Stimulated activated naive B cell treated with anti-CD40 and anti-IgM and Interleukin-4, amounts not matched to agents 10 μg/mL and 1 μg/mL and 100 μg/mL, for 72 hours (primary cell): ENCODE data around the gene GSE1.
A peak's percentile ranks its signal among the peaks of the same experiment; 100 is the strongest.

Source experiments
- ATAC-seq, 2 donors: fragments of 150-1000 bp; cut with Tn5 transposase; replicated peaks; 2 replicates each; pipeline ENCODE4 v1.10.0; 2021; ENCODE audit warnings: moderate library complexity in 1 of 2
- DNase-seq: peaks from one replicate; pipeline ENCODE4 v3.0.0; 2021
- H3K27ac Mint-ChIP-seq: one replicate; pipeline ENCODE4 v1.8.0; 2022; ENCODE audit warnings: mild to moderate bottlenecking, mixed read lengths
- H3K27me3 Mint-ChIP-seq, 2 donors: one replicate each; pipeline ENCODE4 v1.8.0; 2022; ENCODE audit warnings: mixed read lengths in 2 of 2
- H3K36me3 Mint-ChIP-seq, 2 donors: one replicate each; pipeline ENCODE4 v1.8.0; 2022; ENCODE audit warnings: mixed read lengths in 2 of 2, mild to moderate bottlenecking in 1 of 2
- H3K4me1 Mint-ChIP-seq, 2 donors: one replicate each; pipeline ENCODE4 v1.8.0; 2022; ENCODE audit warnings: mixed read lengths in 2 of 2, mild to moderate bottlenecking in 1 of 2
- H3K4me3 Mint-ChIP-seq, 2 donors: one replicate each; pipeline ENCODE4 v1.8.0; 2022; ENCODE audit warnings: mild to moderate bottlenecking in 2 of 2, mixed read lengths in 2 of 2, moderate library complexity in 1 of 2
- H3K9me3 Mint-ChIP-seq, 2 donors: one replicate each; pipeline ENCODE4 v1.8.0; 2022; ENCODE audit warnings: mixed read lengths in 2 of 2, mild to moderate bottlenecking in 1 of 2

Gene GSE1

DNA sequence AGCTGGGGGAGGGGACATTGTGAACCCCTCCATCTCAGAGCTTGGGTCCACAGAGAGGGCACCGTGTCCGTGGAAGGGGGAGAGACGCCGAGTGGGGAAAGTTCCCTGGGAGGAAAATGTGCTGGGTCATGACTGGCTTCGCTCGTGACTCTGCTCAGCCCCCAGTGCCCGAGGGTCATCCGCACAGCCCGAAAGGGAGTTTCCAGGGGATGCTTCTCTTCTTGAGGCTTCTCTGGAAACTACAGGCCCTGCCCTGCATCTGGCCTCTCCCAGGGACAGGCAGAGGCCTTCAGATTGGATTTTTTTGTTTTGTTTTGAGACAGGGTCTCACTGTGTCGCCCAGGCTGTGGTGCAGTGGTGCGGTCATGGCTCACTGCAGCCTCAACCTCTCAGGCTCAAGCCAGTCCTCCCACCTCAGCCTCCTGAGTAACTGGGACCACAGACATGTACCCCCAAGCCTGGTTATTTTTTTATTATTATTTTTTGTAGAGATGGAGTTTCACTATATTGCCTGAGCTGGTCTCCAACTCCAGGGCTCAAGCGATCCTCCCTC is 9.8 kb upstream of the GSE1 start:
- no peak for DNase-seq
- H3K27ac Mint-ChIP-seq, result peak overlapping the region; percentile 88
- H3K27me3 Mint-ChIP-seq, result no peaks in the 10 kb centered on the region
- H3K4me1 Mint-ChIP-seq, result peaks cover 54 to 82% of the 10 kb centered on the region in 2 donors
- peak; percentile 55 to 62 for ATAC-seq
- H3K9me3 Mint-ChIP-seq, result no peaks in the 10 kb centered on the region
- H3K36me3 Mint-ChIP-seq, result peaks cover 2 to 8% of the 10 kb centered on the region in 2 donors
- H3K4me3 Mint-ChIP-seq, result peak overlapping the region; percentile 17

DNA sequence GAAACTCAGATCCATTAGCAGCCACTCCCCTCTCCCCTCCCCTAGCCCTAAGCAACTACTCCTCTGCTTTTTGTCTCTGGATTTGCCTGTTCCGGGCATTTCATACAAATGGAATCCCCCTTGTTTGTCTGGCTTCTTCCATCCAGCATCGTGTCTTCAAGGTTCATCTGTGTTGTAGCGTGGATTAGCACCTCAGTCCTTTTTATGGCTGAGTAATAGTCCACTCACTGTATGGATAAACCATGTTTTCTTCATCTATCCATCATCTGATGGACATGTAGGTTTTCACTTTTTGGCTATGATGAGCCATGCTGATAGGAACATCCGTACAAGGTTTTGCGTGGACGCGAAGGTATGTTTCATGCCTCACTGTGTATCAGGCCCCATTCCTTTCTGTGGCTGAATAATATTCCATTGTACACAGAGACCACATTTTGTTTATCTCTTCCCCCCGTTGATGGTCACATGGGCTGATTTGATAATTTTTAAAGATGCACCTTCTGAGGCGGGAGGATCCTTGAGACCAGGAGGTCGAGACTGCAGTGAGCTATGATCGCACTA is 8.9 kb upstream of the GSE1 start:
- Mint-ChIP-seq H3K4me1 (peaks cover 60 to 81% of the 10 kb centered on the region in 2 donors), H3K36me3 (peaks cover 2 to 7% of the 10 kb centered on the region in 2 donors), H3K9me3 (no peaks in the 10 kb centered on the region), H3K4me3 (no peak overlapping the region), H3K27me3 (no peaks in the 10 kb centered on the region), H3K27ac (no peak overlapping the region)
- DNase-seq (no peak), ATAC-seq (no peak)

DNA sequence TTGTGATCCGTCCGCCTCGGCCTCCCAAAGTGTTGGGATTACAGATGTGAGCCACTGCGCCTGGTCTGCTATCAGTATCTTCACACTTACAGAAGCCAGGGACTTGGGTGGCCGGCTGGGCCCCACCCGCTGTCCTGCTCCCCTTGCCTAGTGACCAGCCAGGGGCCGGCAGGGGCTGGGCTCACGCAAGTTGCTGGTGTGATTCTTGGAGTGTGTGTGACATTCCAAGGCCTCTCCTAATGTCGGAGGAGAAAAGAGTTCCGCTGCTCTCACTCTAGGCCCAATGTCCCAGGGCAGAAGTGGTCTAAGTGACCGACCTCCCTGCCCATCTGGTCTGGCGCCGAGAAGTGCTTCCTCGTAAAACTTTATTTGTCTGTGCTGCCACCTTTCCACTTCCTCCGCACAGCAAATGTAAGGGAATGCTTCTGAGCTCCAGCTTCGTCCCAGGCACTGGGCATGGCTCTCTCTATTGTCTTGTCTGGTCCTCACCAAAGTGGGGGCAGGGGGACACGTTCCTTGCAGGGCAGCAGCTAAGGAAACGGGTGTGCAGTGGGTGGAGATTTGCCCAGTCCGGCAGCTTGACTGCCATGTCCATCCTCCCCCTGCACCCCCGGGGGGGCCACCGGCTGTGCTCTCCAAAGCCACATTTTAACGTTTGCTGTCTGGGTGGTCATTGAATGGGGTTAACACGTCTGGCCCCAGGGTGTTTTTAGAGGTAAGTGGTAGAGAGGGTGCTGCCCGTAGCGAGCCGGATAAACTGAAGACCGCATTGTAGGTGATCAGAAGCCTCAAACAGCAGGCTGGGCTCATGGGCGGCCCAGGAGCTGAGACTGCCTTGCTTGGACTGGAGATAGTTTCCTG is 7.8 kb upstream of the GSE1 start:
- H3K4me3 Mint-ChIP-seq, result no peak overlapping the region
- H3K27me3 Mint-ChIP-seq, result no peaks in the 10 kb centered on the region
- no peak overlapping the region for H3K27ac Mint-ChIP-seq
- ATAC-seq (no peak), DNase-seq (no peak)
- H3K9me3 Mint-ChIP-seq, result no peaks in the 10 kb centered on the region
- H3K4me1 Mint-ChIP-seq, result peaks cover 59 to 81% of the 10 kb centered on the region in 2 donors
- H3K36me3 Mint-ChIP-seq, result peaks cover 2 to 4% of the 10 kb centered on the region in 2 donors

DNA sequence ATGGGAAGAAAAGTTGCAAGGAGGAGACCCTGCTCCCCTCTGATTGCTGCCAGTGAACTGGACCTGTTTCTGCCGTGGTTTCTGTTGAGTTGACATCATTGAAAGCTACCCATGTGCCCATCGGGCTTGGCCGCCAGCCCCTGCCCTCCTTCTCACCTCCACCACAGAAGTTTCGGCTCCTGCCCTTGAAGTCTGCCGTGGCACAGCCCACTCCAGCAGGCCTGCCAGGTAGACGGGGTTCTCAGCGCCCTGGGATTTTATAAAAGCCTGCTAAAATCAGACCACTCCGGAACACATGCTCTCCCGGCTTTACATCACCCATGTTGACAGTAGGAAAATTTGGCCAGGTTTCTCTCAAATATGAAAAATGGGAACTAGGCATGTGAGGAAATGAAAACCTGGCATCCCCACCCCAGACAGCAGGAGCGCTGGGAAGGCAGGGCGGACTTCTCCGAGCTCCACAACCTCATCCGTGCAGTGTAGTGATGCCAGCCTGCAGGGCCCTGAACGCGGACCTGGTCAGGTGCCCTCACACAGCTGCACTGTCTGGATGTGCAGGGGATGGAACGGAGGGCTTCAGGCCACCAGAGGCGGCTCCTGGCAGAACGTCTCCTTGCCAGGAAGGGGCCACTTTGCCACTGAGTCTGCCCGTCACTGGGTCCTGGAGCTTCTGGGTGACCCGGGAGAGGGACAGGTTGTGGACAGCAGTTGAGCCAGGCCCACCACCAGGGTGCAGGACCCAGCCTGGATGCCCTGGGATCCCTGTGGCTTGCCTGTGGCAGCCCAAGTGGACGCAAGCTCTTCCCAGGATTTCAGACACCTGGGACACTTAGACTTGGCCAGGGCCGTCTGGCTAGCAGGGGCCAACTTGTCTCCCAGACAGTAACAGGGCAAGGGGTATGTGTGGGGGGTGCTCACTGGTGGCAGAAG is 6.9 kb upstream of the GSE1 start:
- Mint-ChIP-seq H3K4me3 (no peak overlapping the region), H3K36me3 (peaks cover 2 to 4% of the 10 kb centered on the region in 2 donors), H3K9me3 (no peaks in the 10 kb centered on the region), H3K4me1 (peaks cover 55 to 78% of the 10 kb centered on the region in 2 donors), H3K27me3 (no peaks in the 10 kb centered on the region), H3K27ac (peak overlapping the region; percentile 5)
- ATAC-seq (no peak), DNase-seq (no peak)

DNA sequence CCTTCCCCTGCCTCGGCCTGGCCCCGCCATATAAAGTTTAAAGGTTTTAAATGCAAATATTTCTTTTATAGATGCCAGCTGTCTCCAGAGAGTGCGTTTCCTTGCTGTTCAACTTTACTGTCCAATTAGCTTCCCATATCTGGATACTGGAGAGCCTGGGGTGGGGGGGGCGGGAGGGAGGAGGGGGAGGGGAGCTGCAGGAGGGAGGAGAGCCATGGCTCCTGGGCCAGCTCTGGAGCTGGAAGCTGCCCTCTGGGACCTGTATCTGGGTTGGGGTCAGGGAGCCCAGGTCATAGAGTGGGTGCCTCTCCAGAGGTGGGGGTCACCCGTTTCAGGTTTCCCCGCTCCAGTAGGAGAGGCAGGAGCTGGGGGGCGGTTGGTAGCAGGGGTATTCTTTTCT is 6.2 kb upstream of the GSE1 start:
- Mint-ChIP-seq H3K27me3 (no peaks in the 10 kb centered on the region), H3K27ac (no peak overlapping the region), H3K4me3 (peak overlapping the region; percentile 33 to 63), H3K4me1 (peaks cover 51 to 71% of the 10 kb centered on the region in 2 donors), H3K36me3 (peaks cover 2 to 4% of the 10 kb centered on the region in 2 donors), H3K9me3 (no peaks in the 10 kb centered on the region)
- DNase-seq (no peak), ATAC-seq (no peak)

DNA sequence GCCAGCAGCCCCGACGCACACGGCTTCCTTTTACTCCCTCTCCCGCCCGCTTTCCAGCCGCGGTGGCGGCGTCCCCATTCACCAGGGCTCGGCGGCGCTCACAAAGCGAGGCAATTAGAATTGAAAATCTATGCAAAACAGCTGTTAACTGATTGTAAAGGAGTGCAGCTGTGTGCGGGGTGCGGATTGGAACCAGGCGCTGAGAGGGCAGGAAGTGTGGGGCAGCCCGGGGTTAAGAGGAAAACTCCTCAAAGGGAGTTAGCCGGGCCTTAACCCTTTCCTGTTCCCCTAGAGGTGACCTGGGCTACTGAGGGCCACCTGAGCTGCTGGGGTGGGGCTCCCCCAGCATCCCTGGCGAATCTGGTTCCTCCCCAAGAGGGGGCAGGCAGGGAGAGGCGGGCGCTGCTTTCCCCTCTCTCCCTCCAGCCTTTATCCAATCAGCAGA is 5.8 kb upstream of the GSE1 start:
- peaks cover 49 to 67% of the 10 kb centered on the region in 2 donors for H3K4me1 Mint-ChIP-seq
- H3K36me3 Mint-ChIP-seq, result peaks cover 2 to 4% of the 10 kb centered on the region in 2 donors
- ATAC-seq, result peak in 1 of 2 donors; percentile 15
- H3K27me3 Mint-ChIP-seq, result no peaks in the 10 kb centered on the region
- peak; percentile 14 for DNase-seq
- H3K4me3 Mint-ChIP-seq, result peak overlapping the region; percentile 33 to 63
- H3K9me3 Mint-ChIP-seq, result no peaks in the 10 kb centered on the region
- no peak overlapping the region for H3K27ac Mint-ChIP-seq

DNA sequence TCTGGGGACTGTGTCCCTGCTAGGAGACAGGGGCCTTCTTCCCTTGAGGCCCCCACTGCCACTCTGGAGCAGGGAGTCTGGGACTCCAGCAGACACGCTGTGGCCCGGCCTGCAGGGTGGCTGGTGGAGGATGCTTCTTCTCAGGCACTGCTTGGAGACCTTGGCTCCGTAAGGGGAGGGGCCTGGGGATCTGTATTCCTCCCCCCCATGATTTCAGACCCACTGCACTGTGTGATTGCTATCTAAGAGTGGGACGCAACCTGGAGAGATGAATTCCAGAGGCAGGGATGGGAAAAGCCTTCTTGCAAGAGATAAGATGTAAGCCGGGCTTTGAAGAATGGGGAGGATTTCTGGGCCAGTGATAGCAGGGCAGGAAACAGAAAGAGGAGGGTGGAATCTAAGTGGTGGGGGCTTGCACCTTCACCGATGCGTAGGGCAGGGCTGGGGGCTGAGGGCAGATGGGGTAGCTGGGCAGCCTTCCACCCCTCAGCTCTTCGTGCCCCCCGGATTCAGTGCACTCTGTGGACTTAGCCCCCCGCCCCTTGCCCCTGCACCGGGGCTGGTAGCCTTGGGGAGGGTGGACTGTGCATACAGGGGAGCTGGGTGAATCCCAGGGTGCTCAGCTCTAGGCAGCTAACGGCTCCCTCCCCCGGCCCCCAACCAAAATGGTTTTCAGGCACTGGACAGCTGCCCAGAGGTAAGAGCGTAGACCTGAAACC is 5.2 kb upstream of the GSE1 start:
- H3K4me1 Mint-ChIP-seq, result peaks cover 45 to 66% of the 10 kb centered on the region in 2 donors
- no peaks in the 10 kb centered on the region for H3K9me3 Mint-ChIP-seq
- no peak overlapping the region for H3K27ac Mint-ChIP-seq
- no peaks in the 10 kb centered on the region for H3K27me3 Mint-ChIP-seq
- no peak for DNase-seq
- no peak for ATAC-seq
- H3K36me3 Mint-ChIP-seq, result peaks cover 2 to 4% of the 10 kb centered on the region in 2 donors
- H3K4me3 Mint-ChIP-seq, result no peak overlapping the region

DNA sequence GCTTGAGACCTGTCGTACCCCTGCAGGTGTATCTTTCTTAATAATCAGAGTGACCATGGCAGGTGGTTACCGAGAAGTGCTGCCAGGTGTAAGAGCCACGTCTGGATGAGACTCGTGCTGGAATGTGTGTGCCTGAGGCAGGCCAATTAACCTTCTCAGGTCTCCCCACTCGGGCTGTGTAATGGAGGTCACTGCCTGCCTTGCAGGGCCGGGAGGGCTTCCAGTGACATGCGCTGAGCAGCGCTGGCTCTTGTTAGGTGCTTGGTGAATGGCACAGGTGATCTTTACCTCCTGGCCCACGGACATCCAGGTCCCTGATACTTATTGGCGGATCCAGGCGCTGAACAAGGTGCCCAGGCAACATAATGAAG is 4.6 kb upstream of the GSE1 start:
- H3K36me3 Mint-ChIP-seq, result peaks cover 2 to 4% of the 10 kb centered on the region in 2 donors
- no peaks in the 10 kb centered on the region for H3K27me3 Mint-ChIP-seq
- H3K4me1 Mint-ChIP-seq, result peaks cover 40 to 61% of the 10 kb centered on the region in 2 donors
- H3K27ac Mint-ChIP-seq, result no peak overlapping the region
- H3K4me3 Mint-ChIP-seq, result no peak overlapping the region
- no peaks in the 10 kb centered on the region for H3K9me3 Mint-ChIP-seq
- ATAC-seq (no peak), DNase-seq (no peak)

DNA sequence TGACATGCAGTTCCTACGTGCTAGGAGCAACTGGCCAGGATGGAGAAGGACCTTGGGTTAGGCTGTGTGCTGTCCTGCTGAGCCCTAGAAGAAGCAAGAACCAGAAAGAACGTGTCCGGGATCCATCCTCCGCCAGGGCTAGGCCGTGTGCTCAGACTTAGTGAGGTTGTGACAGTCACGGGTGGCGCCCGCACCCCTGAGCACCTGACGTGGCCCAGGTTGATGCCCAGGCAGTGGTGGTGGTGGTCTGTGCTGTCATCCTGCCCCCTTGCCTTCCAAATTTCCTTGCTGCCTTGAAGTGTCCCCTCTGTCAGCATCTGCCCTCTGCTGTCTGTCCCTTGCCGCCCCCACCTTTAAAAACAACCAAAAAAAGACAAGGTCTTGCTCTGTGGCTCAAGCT is 4.2 kb upstream of the GSE1 start:
- H3K9me3 Mint-ChIP-seq, result no peaks in the 10 kb centered on the region
- ATAC-seq (no peak), DNase-seq (no peak)
- no peak overlapping the region for H3K27ac Mint-ChIP-seq
- no peaks in the 10 kb centered on the region for H3K27me3 Mint-ChIP-seq
- H3K4me1 Mint-ChIP-seq, result peaks cover 40 to 61% of the 10 kb centered on the region in 2 donors
- H3K4me3 Mint-ChIP-seq, result no peak overlapping the region
- peaks cover 2 to 4% of the 10 kb centered on the region in 2 donors for H3K36me3 Mint-ChIP-seq

DNA sequence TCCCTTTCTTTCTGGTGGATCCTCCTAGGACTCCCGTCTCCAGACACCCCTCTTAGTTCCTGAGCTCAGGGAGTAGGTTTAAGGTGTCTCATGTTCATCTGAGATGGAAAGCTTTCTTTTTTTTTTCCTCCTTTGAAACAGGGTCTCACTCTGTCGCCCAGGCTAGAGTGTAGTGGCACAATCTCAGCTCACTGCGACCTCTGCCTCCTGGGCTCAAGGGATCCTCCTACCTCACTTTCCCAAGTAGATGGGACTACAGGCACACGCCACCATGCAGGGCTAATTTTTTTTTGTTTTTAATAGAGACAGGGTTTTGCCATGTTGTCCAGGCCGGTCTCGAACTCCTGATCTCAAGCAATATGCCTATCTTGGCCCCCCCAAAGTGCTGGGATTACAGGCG is 3.6 kb upstream of the GSE1 start:
- Mint-ChIP-seq H3K4me3 (no peak overlapping the region), H3K27me3 (no peaks in the 10 kb centered on the region), H3K9me3 (no peaks in the 10 kb centered on the region), H3K27ac (no peak overlapping the region), H3K36me3 (peaks cover 2 to 4% of the 10 kb centered on the region in 2 donors), H3K4me1 (peaks cover 40 to 66% of the 10 kb centered on the region in 2 donors)
- no peak for DNase-seq
- no peak for ATAC-seq

DNA sequence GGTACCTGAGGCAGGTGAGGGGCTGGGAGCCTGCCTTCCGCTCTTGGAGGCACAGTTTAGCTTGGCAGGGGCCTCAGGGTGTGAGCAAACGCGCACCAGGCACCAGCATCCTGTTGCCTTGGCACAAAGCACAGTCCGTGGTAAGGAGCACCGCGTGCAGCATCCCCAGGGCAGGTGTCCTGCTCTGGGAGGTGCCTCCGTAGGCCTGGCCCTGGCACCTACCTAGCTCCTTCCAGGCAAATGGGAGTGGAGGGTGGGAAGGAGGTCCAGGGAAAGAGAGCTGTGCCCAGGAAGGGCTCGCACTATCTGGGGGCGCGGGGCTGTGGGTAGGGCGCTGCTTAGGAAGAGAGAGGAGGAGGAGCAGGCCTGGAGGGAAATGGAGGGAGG is 3.1 kb upstream of the GSE1 start:
- H3K27ac Mint-ChIP-seq, result no peak overlapping the region
- no peak for ATAC-seq
- peaks cover 41 to 69% of the 10 kb centered on the region in 2 donors for H3K4me1 Mint-ChIP-seq

DNA sequence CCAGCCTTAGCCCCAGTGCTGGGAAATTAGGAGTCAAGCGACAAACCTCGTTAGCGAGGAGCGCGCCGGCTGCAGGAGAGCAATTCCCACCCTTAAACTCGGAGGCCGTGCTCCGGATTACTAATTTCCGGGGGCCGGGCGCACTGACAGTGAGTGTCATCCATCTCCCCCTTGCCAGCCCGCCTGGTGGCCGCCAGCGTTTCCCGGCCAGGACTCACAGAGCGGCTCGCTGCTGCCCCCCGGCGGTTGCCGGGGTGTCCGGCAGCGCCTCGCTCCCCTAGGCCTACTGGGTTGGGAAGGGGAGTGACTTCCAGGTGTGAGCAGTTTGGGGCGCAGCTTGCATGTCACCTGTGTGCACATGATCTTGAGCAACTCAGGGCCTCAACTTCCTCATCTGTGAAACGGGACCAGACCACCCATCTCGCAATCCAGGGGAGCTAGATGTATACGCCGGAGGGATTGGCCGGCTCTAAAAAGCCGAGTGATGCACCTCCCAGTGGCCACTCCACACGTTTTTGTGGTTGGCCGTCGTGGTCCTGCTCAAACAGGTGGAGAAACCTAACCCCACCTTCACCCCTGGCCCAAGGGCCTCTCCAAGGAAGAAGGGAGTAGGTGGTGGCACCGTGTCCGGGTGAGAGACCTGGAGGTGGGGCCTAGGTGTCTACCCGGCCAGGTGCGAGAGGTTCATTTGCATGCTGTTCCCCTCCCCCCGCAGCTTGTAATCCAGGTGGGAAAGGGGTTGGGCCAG is 2.5 kb upstream of the GSE1 start:
- H3K27ac Mint-ChIP-seq, result peak overlapping the region; percentile 79
- H3K4me1 Mint-ChIP-seq, result peaks cover 42 to 69% of the 10 kb centered on the region in 2 donors

More for the DNA sequence above, 3.1 kb upstream of the GSE1 start:
- Mint-ChIP-seq H3K36me3 (peaks cover 2 to 4% of the 10 kb centered on the region in 2 donors), H3K9me3 (no peaks in the 10 kb centered on the region), H3K27me3 (no peaks in the 10 kb centered on the region), H3K4me3 (peak overlapping the region; percentile 53 to 67)
- no peak for DNase-seq

DNA sequence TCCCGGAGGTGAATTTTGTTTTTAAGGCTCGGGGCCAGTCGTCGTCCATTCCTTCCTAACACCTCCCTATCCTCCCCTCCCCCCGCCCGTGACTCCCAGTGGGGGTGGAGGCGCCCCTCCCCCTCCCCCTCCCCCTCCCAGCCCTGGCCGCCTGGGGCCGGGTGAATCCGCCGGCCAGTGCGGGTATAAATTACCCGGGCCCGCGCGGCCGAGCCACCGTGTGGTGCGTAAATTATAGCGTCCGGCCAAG is 2.0 kb upstream of the GSE1 start:
- Mint-ChIP-seq H3K27ac (no peak overlapping the region), H3K4me1 (peaks cover 41 to 69% of the 10 kb centered on the region in 2 donors), H3K27me3 (no peaks in the 10 kb centered on the region)

More for the DNA sequence above, 2.5 kb upstream of the GSE1 start:
- Mint-ChIP-seq H3K9me3 (no peaks in the 10 kb centered on the region), H3K4me3 (peak overlapping the region; percentile 67 to 72), H3K27me3 (no peaks in the 10 kb centered on the region), H3K36me3 (no peaks in the 10 kb centered on the region)
- peak; percentile 67 to 73 for ATAC-seq
- peak; percentile 80 for DNase-seq

More for the DNA sequence above, 2.0 kb upstream of the GSE1 start:
- ATAC-seq (no peak), DNase-seq (no peak)
- H3K9me3 Mint-ChIP-seq, result no peaks in the 10 kb centered on the region
- H3K4me3 Mint-ChIP-seq, result peak overlapping the region; percentile 72 to 82
- H3K36me3 Mint-ChIP-seq, result no peaks in the 10 kb centered on the region
